GM12864 (cell line): ENCODE results near the gene FAM3B.

Experiments
- DNase-seq: peaks from one replicate; pipeline ENCODE4 v3.0.0-alpha.2; 2011; ENCODE audit warnings: low read depth
- H3K4me3 ChIP-seq: 2 replicates; pipeline ENCODE4 v1.5.1; 2011; ENCODE audit warnings: mild to moderate bottlenecking, low read depth, low read length, control low read depth
- CTCF ChIP-seq: IDR thresholded peaks from 2 replicates; pipeline ENCODE4 v1.5.1; 2011; ENCODE audit warnings: low read depth, mild to moderate bottlenecking, moderate library complexity, low read length, control low read depth, inconsistent platforms; ENCODE audit errors: missing control alignments

The FAM3B gene

GRCh38 chr21:41361053-41361785, 44.6 kb downstream of the FAM3B start:
- H3K4me3 ChIP-seq: peak overlapping the region; percentile 45; the same call in 1 of the 2 replicates
- TF ChIP-seq CTCF: no peak
- no peak for DNase-seq

DNA sequence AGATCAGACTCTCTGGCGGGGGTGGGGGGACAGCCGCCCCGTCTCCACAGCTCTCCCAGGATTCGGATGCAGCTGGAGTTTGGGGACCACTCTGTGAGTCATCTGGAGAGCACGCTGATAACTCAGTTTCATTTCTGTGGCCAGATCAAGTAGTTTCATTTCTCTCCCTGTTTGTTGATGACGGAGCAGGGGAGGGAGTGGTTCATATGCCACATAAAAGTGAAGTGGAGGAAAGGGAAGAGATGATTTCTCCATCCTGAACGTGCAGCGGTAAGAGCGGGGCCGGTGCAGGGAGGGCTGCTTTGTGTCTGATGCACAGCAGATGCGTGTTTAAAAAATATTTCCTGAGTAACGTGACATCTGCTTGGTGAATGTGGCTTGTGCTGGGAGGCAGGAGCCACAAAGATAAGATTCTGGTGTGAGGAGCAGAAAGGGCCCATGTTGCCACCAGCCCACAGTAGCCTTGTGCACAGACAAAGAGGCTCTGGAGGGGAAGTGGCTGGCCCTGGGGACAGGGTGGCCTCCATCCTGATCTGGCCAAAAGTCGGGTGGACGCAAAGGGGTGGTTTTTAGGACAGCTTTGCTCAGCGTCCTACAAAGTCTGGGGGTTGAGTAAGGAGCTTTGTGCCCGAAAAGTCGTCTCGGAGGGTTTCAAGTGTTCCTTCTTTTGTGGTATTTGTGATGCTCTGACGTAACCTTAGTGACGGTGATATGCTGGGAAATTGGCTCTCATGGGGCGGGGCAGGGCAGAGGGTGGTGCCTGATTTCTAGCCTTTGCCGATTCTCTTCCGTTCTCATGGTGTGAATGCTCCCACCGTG, 45.4 kb downstream of the FAM3B start, which contains the start of gene MX2:
MX2 (plus strand) TSS at position 242 of the 819 bp plus-strand sequence. CDS start 14,880 bp downstream, outside the sequence.
- H3K4me3 ChIP-seq: peak within 1 kb of the TSS; percentile 45
- no peak for TF ChIP-seq CTCF
- peak; percentile 64 for DNase-seq

DNA sequence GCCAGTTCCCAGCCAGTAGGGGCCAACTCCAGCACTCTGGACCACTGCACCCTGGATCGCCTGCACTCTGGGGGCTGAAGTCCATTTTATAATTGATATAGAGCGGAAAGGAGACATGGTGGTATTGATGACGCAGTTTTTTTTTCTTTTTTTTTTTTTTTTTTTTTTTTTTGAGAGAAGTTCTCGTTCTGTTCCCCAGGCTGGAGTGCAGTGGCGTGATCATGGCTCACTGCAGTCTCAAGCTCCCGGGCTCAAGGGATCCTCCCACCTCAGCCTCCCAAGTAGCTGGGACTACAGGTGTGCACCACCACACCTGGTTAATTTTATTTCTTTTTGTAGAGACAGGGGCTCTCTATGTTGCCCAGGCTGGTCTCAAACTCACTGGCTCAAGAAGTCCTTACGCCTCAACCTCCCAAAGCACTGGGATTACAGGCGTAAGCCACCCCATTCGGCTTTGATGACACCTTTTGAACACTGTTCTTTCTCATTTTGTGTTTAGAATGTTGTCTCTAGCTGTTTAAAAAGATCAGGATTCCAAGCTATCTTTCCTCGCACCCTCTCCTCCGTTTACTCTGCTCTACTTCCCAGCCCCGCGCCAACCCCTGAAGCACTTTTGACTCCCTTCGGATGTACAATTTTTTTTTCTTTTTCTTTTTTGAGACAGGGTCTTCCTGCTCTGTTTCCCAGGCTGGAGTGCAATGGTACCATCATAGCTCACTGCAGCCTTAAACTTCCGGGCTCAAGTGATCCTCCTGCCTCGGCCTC, 46.2 kb downstream of the FAM3B start:
- TF ChIP-seq CTCF: no peak
- no peak for DNase-seq
- peak overlapping the region; percentile 45 for H3K4me3 ChIP-seq

- no peak for DNase-seq
- TF ChIP-seq CTCF: no peak
- H3K4me3 ChIP-seq: peak overlapping the region; percentile 45; the same call in 1 of the 2 replicates
Observed at GRCh38 chr21:41363370-41364270, 47.0 kb downstream of the FAM3B start.

DNA sequence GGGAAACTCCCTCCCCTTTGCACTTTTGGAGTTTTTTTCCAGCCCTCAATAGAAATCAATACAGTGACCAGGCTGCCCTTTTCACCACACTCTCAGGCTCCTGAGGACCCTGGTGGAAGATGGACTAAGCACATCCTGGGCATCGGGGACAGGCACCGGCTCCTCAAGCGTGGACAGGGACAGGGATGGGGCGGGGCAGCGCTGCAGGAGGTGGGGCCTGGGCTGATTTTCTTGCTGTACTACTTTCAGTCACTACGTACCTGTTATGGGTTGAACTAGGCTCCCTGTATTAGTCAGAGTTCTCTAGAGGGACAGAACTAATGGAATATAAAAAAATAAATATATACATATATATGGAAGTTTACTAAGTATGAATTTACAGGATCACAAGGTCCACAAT, 47.7 kb downstream of the FAM3B start:
- peak overlapping the region; percentile 6; the same call in 1 of the 2 replicates for H3K4me3 ChIP-seq
- no peak for DNase-seq
- TF ChIP-seq CTCF: no peak
